MM.1S (cell line): Measurements from ENCODE around the gene PPP1R14C.

Experiments
- DNase-seq: peaks from one replicate; pipeline ENCODE4 v3.0.0-alpha.2; 2015
- H2AFZ ChIP-seq: fragments of 300-600 bp; sonication (generic); 2 replicates; pipeline ENCODE4 v1.6.0; 2016; ENCODE audit warnings: antibody characterized with exemption, low read length
- H3F3A ChIP-seq: fragments of 300-600 bp; sonication (generic); 2 replicates; pipeline ENCODE4 v1.6.1; 2016; ENCODE audit warnings: mild to moderate bottlenecking, antibody characterized with exemption, low read length, moderate library complexity, mixed read lengths; ENCODE audit not compliant: insufficient read depth
- H3K27ac ChIP-seq: fragments of 300-600 bp; sonication (generic); 2 replicates; pipeline ENCODE4 v1.5.1; 2016; ENCODE audit warnings: mild to moderate bottlenecking, low read length
- H3K27me3 ChIP-seq: fragments of 300-600 bp; sonication (generic); replicated peaks from 2 replicates; pipeline ENCODE4 v1.6.0; 2016; ENCODE audit warnings: low read length; ENCODE audit not compliant: insufficient read depth
- H3K36me3 ChIP-seq: fragments of 300-600 bp; sonication (generic); replicated peaks from 2 replicates; pipeline ENCODE4 v1.6.1; 2016; ENCODE audit warnings: mild to moderate bottlenecking, low read length, mixed read lengths; ENCODE audit not compliant: insufficient read depth
- H3K4me1 ChIP-seq: fragments of 300-600 bp; sonication (generic); 2 replicates; pipeline ENCODE4 v1.6.1; 2016; ENCODE audit warnings: low read length, mixed read lengths
- H3K4me2 ChIP-seq: fragments of 300-600 bp; sonication (generic); 2 replicates; pipeline ENCODE4 v1.6.0; 2016; ENCODE audit warnings: low read depth, low read length
- H3K4me3 ChIP-seq: fragments of 300-600 bp; sonication (generic); 2 replicates; pipeline ENCODE4 v1.5.1; 2016; ENCODE audit warnings: low read length, mixed read lengths
- H3K79me2 ChIP-seq: fragments of 300-600 bp; sonication (generic); 2 replicates; pipeline ENCODE4 v1.6.1; 2016; ENCODE audit warnings: mixed run types, low read length, mixed read lengths
- H3K9ac ChIP-seq: fragments of 300-600 bp; sonication (generic); 2 replicates; pipeline ENCODE4 v1.6.1; 2016; ENCODE audit warnings: low read length, mixed read lengths
- H3K9me2 ChIP-seq: fragments of 300-600 bp; sonication (generic); replicated peaks from 2 replicates; pipeline ENCODE4 v1.6.1; 2016; ENCODE audit warnings: mild to moderate bottlenecking, low read length, mixed read lengths; ENCODE audit not compliant: insufficient read depth
- H3K9me3 ChIP-seq: fragments of 300-600 bp; sonication (generic); replicated peaks from 2 replicates; pipeline ENCODE4 v1.6.1; 2016; ENCODE audit warnings: mild to moderate bottlenecking, low read length, mixed read lengths; ENCODE audit not compliant: insufficient read depth
- H4K20me1 ChIP-seq: fragments of 300-600 bp; sonication (generic); 2 replicates; pipeline ENCODE4 v1.6.1; 2016; ENCODE audit warnings: mild to moderate bottlenecking, low read length, moderate library complexity, mixed read lengths; ENCODE audit not compliant: insufficient read depth
- CTCF ChIP-seq: fragments of 300-600 bp; sonication (generic); IDR thresholded peaks from 2 replicates; pipeline ENCODE4 v1.5.1; 2016; ENCODE audit warnings: antibody characterized with exemption, low read length, mixed read lengths
- EZH2 ChIP-seq: fragments of 300-600 bp; sonication (generic); optimal IDR thresholded peaks from 2 replicates; pipeline ENCODE3; 2017; ENCODE audit warnings: low read depth, mild to moderate bottlenecking, antibody characterized with exemption, low read length, mixed read lengths
- EZH2phosphoT487 ChIP-seq: fragments of 300-600 bp; sonication (generic); IDR thresholded peaks from 2 replicates; pipeline ENCODE4 v1.6.1; 2018; ENCODE audit warnings: antibody characterized with exemption, low read length

Gene PPP1R14C

GRCh38 chr6:150209415-150209814, 66.6 kb downstream of the PPP1R14C start:
- Histone ChIP-seq H3K4me3 (no peak overlapping the region), H3K9me3 (no peaks in the 10 kb centered on the region), H3K4me2 (no peak overlapping the region), H3K4me1 (no peaks in the 10 kb centered on the region), H2AFZ (no peak overlapping the region), H3K9ac (no peak overlapping the region), H3K27me3 (no peaks in the 10 kb centered on the region), H3K27ac (no peak overlapping the region), H3K9me2 (no peaks in the 10 kb centered on the region), H3K36me3 (no peaks in the 10 kb centered on the region), H4K20me1 (no peaks in the 10 kb centered on the region), H3K79me2 (no peaks in the 10 kb centered on the region), H3F3A (no peaks in the 10 kb centered on the region)
- TF ChIP-seq EZH2phosphoT487 (no peak), CTCF (no peak), EZH2 (no peak)
- DNase-seq: no peak

- no peaks in the 10 kb centered on the region for H3K9me3 ChIP-seq
Measured at GRCh38 chr6:150211700-150212511, 69.1 kb downstream of the PPP1R14C start.

GRCh38 chr6:150212778-150213177, 69.9 kb downstream of the PPP1R14C start:
- TF ChIP-seq EZH2 (no peak), CTCF (no peak), EZH2phosphoT487 (no peak)
- no peaks in the 10 kb centered on the region for H3K79me2 ChIP-seq

More at GRCh38 chr6:150211700-150212511, 69.1 kb downstream of the PPP1R14C start:
- H3K9ac ChIP-seq: no peak overlapping the region
- no peaks in the 10 kb centered on the region for H4K20me1 ChIP-seq
- TF ChIP-seq EZH2 (no peak), EZH2phosphoT487 (no peak), CTCF (no peak)
- H3K4me1 ChIP-seq: no peaks in the 10 kb centered on the region
- no peak overlapping the region for H2AFZ ChIP-seq
- no peak overlapping the region for H3K4me2 ChIP-seq
- H3K36me3 ChIP-seq: no peaks in the 10 kb centered on the region
- H3K27me3 ChIP-seq: no peaks in the 10 kb centered on the region
- no peaks in the 10 kb centered on the region for H3K9me2 ChIP-seq
- H3K4me3 ChIP-seq: no peak overlapping the region
- H3K79me2 ChIP-seq: no peaks in the 10 kb centered on the region
- no peaks in the 10 kb centered on the region for H3F3A ChIP-seq
- no peak overlapping the region for H3K27ac ChIP-seq
- no peak for DNase-seq

More at GRCh38 chr6:150212778-150213177, 69.9 kb downstream of the PPP1R14C start:
- Histone ChIP-seq H2AFZ (no peak overlapping the region), H3K4me1 (no peaks in the 10 kb centered on the region), H3K9me3 (no peaks in the 10 kb centered on the region), H3F3A (no peaks in the 10 kb centered on the region), H3K27me3 (no peaks in the 10 kb centered on the region), H3K4me2 (no peak overlapping the region), H3K36me3 (no peaks in the 10 kb centered on the region), H3K27ac (no peak overlapping the region), H4K20me1 (no peaks in the 10 kb centered on the region), H3K4me3 (no peak overlapping the region), H3K9me2 (no peaks in the 10 kb centered on the region), H3K9ac (no peak overlapping the region)
- no peak for DNase-seq
